ENCODE data around the gene LPP. TPM values are rescaled to one million over a fixed set of nuclear protein-coding genes. Genes with fewer than 3 reads are reported as not detected.

Gene LPP
- total and polyA plus RNA-seq, 9 donors: 15.9 to 280 (median 134) TPM

DNA sequence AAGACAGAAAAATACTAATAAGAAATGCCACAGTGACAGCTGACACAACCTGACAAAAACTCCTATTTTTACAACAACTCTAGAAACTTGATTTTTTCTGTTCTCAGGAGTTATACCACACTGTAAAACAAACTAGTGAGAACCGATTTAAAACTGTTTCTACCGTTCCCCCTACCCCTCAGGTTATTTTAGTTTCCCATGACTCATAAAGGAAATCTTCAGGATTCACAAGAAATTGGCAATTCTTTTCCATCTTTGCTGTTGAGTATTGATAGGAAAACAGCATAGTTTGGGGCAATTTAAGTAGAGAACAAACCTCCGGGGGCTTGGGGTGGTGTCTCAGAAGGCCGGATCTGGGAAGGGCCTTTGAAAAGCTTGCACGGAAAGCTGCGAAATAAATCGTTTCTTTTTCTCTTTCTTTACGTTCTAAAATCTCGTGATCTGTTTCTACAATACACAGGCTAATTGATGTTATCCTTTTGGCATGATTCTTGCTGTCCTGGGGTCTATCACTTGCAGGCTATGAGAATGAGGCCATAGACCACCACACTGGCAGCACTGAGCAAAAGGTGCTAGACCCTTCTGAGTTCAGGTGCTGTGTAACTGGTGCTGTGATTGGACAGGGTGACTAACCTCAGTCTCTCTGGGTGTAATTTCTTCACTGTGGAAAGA lies 89.3 kb downstream of the LPP start:
- H3K27ac ChIP-seq: no peak overlapping the region
- no peaks in the 10 kb centered on the region for H3K27me3 ChIP-seq
- intact Hi-C loops (cut with DNase I): no loop called here
- no peaks in the 10 kb centered on the region for H3K36me3 ChIP-seq
- no peak for DNase-seq
- H3K9me3 ChIP-seq: no peaks in the 10 kb centered on the region
- H3K4me3 ChIP-seq: no peak overlapping the region
- 70 to 72% (median 72%) methylated on average over 9 of the region's 9 CpGs for WGBS, 3 donors
- no peak for TF ChIP-seq EP300 (IDR thresholded peaks at IDR 0.05)
- no peak for TF ChIP-seq CTCF (IDR thresholded peaks at IDR 0.05)
- TF ChIP-seq POLR2A (IDR thresholded peaks at IDR 0.05): no peak
- H3K4me1 ChIP-seq (ENCODE audit: insufficient read depth): peaks cover 12% of the 10 kb centered on the region

DNA sequence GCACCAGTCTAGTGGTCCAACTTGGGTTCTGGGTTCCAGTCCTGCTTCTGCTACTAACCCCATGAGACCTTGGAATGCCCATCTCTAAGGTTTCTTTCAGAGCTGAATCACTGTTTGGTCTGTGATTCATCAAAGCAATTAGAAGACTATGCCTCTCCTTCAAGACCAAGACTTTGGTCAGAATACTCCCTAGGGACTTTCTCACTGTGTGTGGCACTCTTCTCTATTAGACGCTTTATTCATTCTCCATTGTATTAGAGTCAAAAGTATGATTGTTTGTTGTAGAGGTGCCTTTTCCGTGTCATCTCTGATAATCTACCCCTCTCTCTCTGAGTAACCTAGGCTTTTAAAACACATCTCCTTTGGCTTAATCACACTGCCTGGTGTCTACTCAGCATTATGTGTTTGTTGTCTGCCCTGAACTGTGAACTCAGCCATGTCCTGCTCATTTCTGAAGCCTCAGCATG lies 90.5 kb downstream of the LPP start:
- intact Hi-C loops (cut with DNase I): no loop called here
- Histone ChIP-seq H3K4me1 (ENCODE audit: insufficient read depth) (peaks cover 11% of the 10 kb centered on the region), H3K4me3 (no peak overlapping the region), H3K27me3 (no peaks in the 10 kb centered on the region), H3K9me3 (no peaks in the 10 kb centered on the region), H3K27ac (no peak overlapping the region), H3K36me3 (no peaks in the 10 kb centered on the region)
- DNase-seq: no peak
- WGBS, 3 donors: 90 to 97% (median 97%) methylated on average over 2 of the region's 2 CpGs
- TF ChIP-seq EP300 (IDR thresholded peaks at IDR 0.05) (no peak), CTCF (IDR thresholded peaks at IDR 0.05) (no peak), POLR2A (IDR thresholded peaks at IDR 0.05) (no peak)

DNA sequence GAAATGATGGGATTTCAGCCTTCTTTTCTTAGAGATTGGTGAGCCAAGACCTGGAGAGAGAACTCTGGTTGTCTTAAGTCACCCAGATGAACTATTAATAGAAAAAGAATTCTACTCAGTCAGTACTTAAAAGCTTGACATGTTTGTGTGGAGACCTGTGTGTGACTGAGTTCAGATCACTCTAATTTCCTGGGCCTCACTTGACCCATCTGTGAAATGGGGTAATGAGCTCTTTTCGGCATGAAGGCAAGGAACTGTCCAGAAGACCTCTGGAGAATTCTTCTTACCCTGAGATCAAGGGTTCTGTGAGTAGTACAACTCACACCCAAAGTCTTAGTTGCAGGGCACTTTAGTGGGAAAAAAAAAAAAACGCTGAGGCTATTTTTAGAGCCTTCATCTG lies 92.9 kb downstream of the LPP start:
- Histone ChIP-seq H3K4me3 (no peak overlapping the region), H3K36me3 (no peaks in the 10 kb centered on the region), H3K27ac (no peak overlapping the region), H3K27me3 (no peaks in the 10 kb centered on the region), H3K9me3 (no peaks in the 10 kb centered on the region), H3K4me1 (ENCODE audit: insufficient read depth) (peaks cover 5% of the 10 kb centered on the region)
- no peak for DNase-seq
- 90 to 93% (median 93%) methylated on average over 2 of the region's 2 CpGs for WGBS, 3 donors
- intact Hi-C loops (cut with DNase I): no loop called here
- no peak for TF ChIP-seq EP300 (IDR thresholded peaks at IDR 0.05)
- no peak for TF ChIP-seq CTCF (IDR thresholded peaks at IDR 0.05)
- TF ChIP-seq POLR2A (IDR thresholded peaks at IDR 0.05): no peak

DNA sequence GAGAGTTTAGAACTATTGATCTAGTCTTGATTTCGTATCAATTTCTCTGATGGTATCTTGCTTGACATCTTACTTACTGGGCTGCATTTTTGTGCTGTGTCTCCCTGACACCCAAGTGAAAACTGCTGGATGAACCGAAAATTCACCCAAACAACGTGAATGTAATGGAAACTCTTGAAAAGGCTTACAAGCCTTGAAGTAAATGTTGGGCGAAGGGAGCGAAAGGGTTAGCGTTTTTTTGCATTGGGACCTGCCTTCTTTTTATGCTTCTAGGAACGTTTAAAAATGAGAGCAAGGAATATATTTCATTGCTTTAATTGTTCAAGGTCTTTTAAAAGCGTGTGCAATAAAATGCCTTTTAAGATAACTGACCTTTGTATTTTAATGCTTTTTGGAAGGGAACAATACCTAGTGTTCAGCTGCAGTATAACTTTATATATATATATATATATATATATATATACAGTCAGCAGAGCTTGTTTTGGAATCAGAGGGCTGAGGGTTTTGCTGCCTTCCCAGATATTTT lies 94.1 kb downstream of the LPP start:
- no peaks in the 10 kb centered on the region for H3K9me3 ChIP-seq
- WGBS, 3 donors: 46 to 69% (median 48%) methylated on average over 8 of the region's 8 CpGs
- no peaks in the 10 kb centered on the region for H3K36me3 ChIP-seq
- H3K4me1 ChIP-seq (ENCODE audit: insufficient read depth): peaks cover 3% of the 10 kb centered on the region
- no peaks in the 10 kb centered on the region for H3K27me3 ChIP-seq
- intact Hi-C loops (cut with DNase I): no loop called here
- no peak for TF ChIP-seq EP300 (IDR thresholded peaks at IDR 0.05)
- TF ChIP-seq POLR2A (IDR thresholded peaks at IDR 0.05): no peak
- TF ChIP-seq CTCF (IDR thresholded peaks at IDR 0.05): no peak
- no peak overlapping the region for H3K27ac ChIP-seq
- no peak for DNase-seq
- no peak overlapping the region for H3K4me3 ChIP-seq

Measured in ovary (tissue), 9 donors.